GM12878 (cell line): ENCODE measurements around the gene TWIST1. TPM values are rescaled to one million over a fixed set of nuclear protein-coding genes. Genes with fewer than 3 reads are reported as not detected.

Source experiments
- ATAC-seq: fragments of 200-7000 bp; cut with Tn5 transposase; 3 replicates; pipeline ENCODE4 v1.9.1; 2020; ENCODE audit warnings: mild to moderate bottlenecking, moderate library complexity
- BruUV-seq: library from RNA; stranded (reverse); fragments of 400-500 nt; replicated peaks from 2 replicates; lab custom pipeline; 2021; lab: Mats Ljungman, UMichigan
- CTCF ChIA-PET: fragments of 300-600 bp; sonication (Branson Sonifier 250); formaldehyde crosslinking; extraction: SDS; loops from one replicate; lab custom pipeline; 2021; ENCODE audit warnings: inconsistent platforms; lab: Yijun Ruan, JAX
- POLR2A ChIA-PET: fragments of 350-600 bp; formaldehyde crosslinking; extraction: SDS; loops from one replicate; lab custom pipeline; 2021; ENCODE audit warnings: inconsistent platforms; lab: Charles Lee
- RAD21 ChIA-PET: fragments of 300-600 bp; sonication (Branson Sonifier 250); formaldehyde crosslinking; loops from one replicate; lab custom pipeline; 2023; ENCODE audit warnings: antibody characterized with exemption; ENCODE audit not compliant: unreplicated experiment; lab: Charles Lee
- SMC1A ChIA-PET: fragments of 300-600 bp; sonication (Branson Sonifier 250); formaldehyde crosslinking; loops from one replicate; lab custom pipeline; 2023; ENCODE audit not compliant: unreplicated experiment, uncharacterized antibody; lab: Charles Lee
- DNase-seq: peaks from one replicate; pipeline ENCODE4 v3.0.0-alpha.2; 2011; ENCODE audit warnings: low read depth, low spot score
- FAIRE-seq: peaks from 3 replicates; lab custom pipeline; 2011; peaks lifted over from hg19 to GRCh38; lab: Jason Lieb, UNC
- H2AFZ ChIP-seq: 2 replicates; pipeline ENCODE4 v1.6.0; 2011; ENCODE audit warnings: low read depth, low read length, control low read depth; ENCODE audit not compliant: control insufficient read depth
- H3K27ac ChIP-seq: 2 replicates; pipeline ENCODE4 v1.5.1; 2011; ENCODE audit warnings: control low read depth; ENCODE audit not compliant: control insufficient read depth, insufficient read depth
- H3K27me3 ChIP-seq, 2 experiments: replicated peaks in 1 of 2; 2 replicates each; pipeline versions ENCODE4 v1.6.0 to v1.6.1; 2011; ENCODE audit warnings: low read length in 1 of 2; ENCODE audit not compliant: control insufficient read depth in 2 of 2, insufficient read depth in 2 of 2
- H3K36me3 ChIP-seq, 2 experiments: 2 replicates each; pipeline ENCODE4 v1.5.1; 2011; ENCODE audit warnings: low read length in 1 of 2; ENCODE audit not compliant: control insufficient read depth in 2 of 2, insufficient read depth in 2 of 2
- H3K4me1 ChIP-seq: 2 replicates; pipeline ENCODE4 v1.6.1; 2011; ENCODE audit warnings: mild to moderate bottlenecking, low read length, moderate library complexity, mixed read lengths; ENCODE audit not compliant: control insufficient read depth, insufficient read depth
- H3K4me2 ChIP-seq: 2 replicates; pipeline ENCODE4 v1.6.0; 2011; ENCODE audit warnings: control low read depth; ENCODE audit not compliant: control insufficient read depth, insufficient read depth
- H3K4me3 ChIP-seq: fragments of 200-600 bp; sonication (generic); 2 replicates; pipeline ENCODE4 v1.5.1; 2016
- H3K79me2 ChIP-seq: 2 replicates; pipeline ENCODE4 v1.6.0; 2011; ENCODE audit warnings: low read length; ENCODE audit not compliant: control insufficient read depth, insufficient read depth
- H3K9ac ChIP-seq: 2 replicates; pipeline ENCODE4 v1.8.0; 2011; ENCODE audit warnings: low read length, control low read depth, mixed read lengths; ENCODE audit not compliant: control insufficient read depth, insufficient read depth
- H3K9me3 ChIP-seq: replicated peaks from 3 replicates; pipeline ENCODE4 v1.5.1; 2011; ENCODE audit warnings: mild to moderate bottlenecking, low read length; ENCODE audit not compliant: control insufficient read depth, insufficient read depth
- H4K20me1 ChIP-seq: 2 replicates; pipeline ENCODE4 v1.6.0; 2011; ENCODE audit not compliant: control insufficient read depth, insufficient read depth
- BCLAF1 ChIP-seq: fragments of 450-650 bp; IDR thresholded peaks from 2 replicates; pipeline ENCODE4 v1.6.1; 2017; ENCODE audit warnings: antibody characterized with exemption, mild to moderate bottlenecking, moderate library complexity
- CBX3 ChIP-seq: fragments of 200-600 bp; sonication (generic); IDR thresholded peaks from 2 replicates; pipeline ENCODE4 v1.6.1; 2016; ENCODE audit warnings: low read depth, borderline replicate concordance
- EP300 ChIP-seq, 2 experiments: fragments of 150-350 bp in 1 of 2; IDR thresholded peaks; 2 replicates each; pipeline ENCODE4 v1.6.1; 2011 to 2012; ENCODE audit warnings: low read depth in 2 of 2, low read length in 2 of 2, borderline replicate concordance in 1 of 2, improper control_type of control experiment in 1 of 2, inconsistent platforms in 1 of 2; ENCODE audit not compliant: control insufficient read depth in 1 of 2
- JUND ChIP-seq: IDR thresholded peaks from 2 replicates; pipeline ENCODE4 v1.6.1; 2012; ENCODE audit warnings: low read depth, mild to moderate bottlenecking, low read length, improper control_type of control experiment, moderate library complexity
- KLF5 ChIP-seq: fragments of 450-650 bp; IDR thresholded peaks from 2 replicates; pipeline ENCODE4 v1.6.1; 2014; ENCODE audit warnings: mild to moderate bottlenecking; ENCODE audit not compliant: partially characterized antibody
- MEF2B ChIP-seq: fragments of 450-650 bp; IDR thresholded peaks from 2 replicates; pipeline ENCODE4 v1.6.1; 2018; ENCODE audit warnings: mild to moderate bottlenecking, moderate library complexity; ENCODE audit not compliant: partially characterized antibody, poor library complexity, severe bottlenecking
- REST ChIP-seq: IDR thresholded peaks from 2 replicates; pipeline ENCODE4 v1.6.1; 2012; ENCODE audit warnings: mild to moderate bottlenecking, low read depth, low read length
- RUNX3 ChIP-seq: IDR thresholded peaks from 2 replicates; pipeline ENCODE4 v1.6.1; 2012; ENCODE audit warnings: low read length, inconsistent platforms
- ZNF592 ChIP-seq: fragments of 450-650 bp; IDR thresholded peaks from 2 replicates; pipeline ENCODE4 v1.6.1; 2017; ENCODE audit warnings: mild to moderate bottlenecking, moderate library complexity
- WGBS: methylation state at CpG from one replicate; pipeline ENCODE4 v1.1.6; 2016; ENCODE audit warnings: low lambda C conversion rate; ENCODE audit not compliant: insufficient replicate concordance, insufficient coverage; ENCODE audit errors: missing lambda C conversion rate; 5-methylcytosine and 5-hydroxymethylcytosine counted together
- in situ Hi-C: fragments of 300-500 bp; cut with MboI; formaldehyde crosslinking; loops from 9 replicates; pipeline ENCODE4 v1.14.3; 2018; ENCODE audit warnings: mixed read lengths
- intact Hi-C: fragments of 100-400 bp; cut with micrococcal nuclease; formaldehyde crosslinking; loops from one replicate; pipeline ENCODE4 v1.14.2; 2022; ENCODE audit not compliant: unreplicated experiment
- polyA plus RNA-seq, 11 experiments: library from polyadenylated mRNA; depleted of rRNA in 4 of 11; unstranded in 6 of 11; stranded (reverse) in 5 of 11; fragments of >200 nt; fragmentation: Nextera tagmentation in 4 of 11; fragmentation: Illumina TruSeq in 1 of 11; extraction: Ambion mirVana in 4 of 11; extraction: Trizol in 1 of 11; gene quantifications; 1 replicate in 1 of 11; 2 replicates in 10 of 11; pipeline versions ENCODE4 v1.2.1 to v1.2.3, GENCODE V29; 2011 to 2016; ENCODE audit warnings: inconsistent platforms in 2 of 11, missing spikeins in 2 of 11, low read depth in 1 of 11
- total RNA-seq, 4 experiments: library from RNA; depleted of rRNA in 3 of 4; stranded (reverse); fragments of >200 nt in 3 of 4; fragmentation: Illumina TruSeq in 1 of 4; extraction: Trizol in 1 of 4; gene quantifications; 2 replicates each; pipeline versions ENCODE4 v1.2.1 to v1.2.3, GENCODE V29; 2013 to 2021

Gene TWIST1
- total and polyA plus RNA-seq, 10 of the 15 experiments (the other 5 are each of a cell fraction or from before 2014, with no cell fraction given), result not detected

GRCh38 chr7:19146699-19147098 lies 29.3 kb upstream of the TWIST1 start:
- CTCF ChIA-PET, result no interaction called here
- Histone ChIP-seq H2AFZ (no peak overlapping the region), H3K4me1 (no peaks in the 10 kb centered on the region), H3K79me2 (no peaks in the 10 kb centered on the region)
- SMC1A ChIA-PET, result no interaction called here
- TF ChIP-seq MEF2B (no peak), RUNX3 (peak; percentile 18; the same call in 1 of the 2 replicates), CBX3 (no peak), ZNF592 (no peak), KLF5 (no peak), BCLAF1 (no peak), JUND (no peak), EP300 (IDR thresholded peaks at IDR 0.05; ENCODE audit: borderline replicate concordance in 1 of 2, control insufficient read depth in 1 of 2, low read depth in 2 of 2, low read length in 2 of 2) (no peak), REST (peak; percentile 78)
- TF ChIP-seq, all 136 proteins: peak for 2
- 0% methylated on average over 4 of the region's 4 CpGs for WGBS
- ChIA-PET RAD21 (no interaction called here), POLR2A (no interaction called here)
- FAIRE-seq (no peak), DNase-seq (no peak), ATAC-seq (no peak)
- Histone ChIP-seq H4K20me1 (no peaks in the 10 kb centered on the region), H3K27me3 (peaks cover 2 to 5% of the 10 kb centered on the region in 2 experiments; a peak in 3 of 4 replicates), H3K4me2 (no peak overlapping the region), H3K9me3 (no peaks in the 10 kb centered on the region), H3K4me3 (no peak overlapping the region), H3K36me3 (no peaks in the 10 kb centered on the region), H3K9ac (no peak overlapping the region), H3K27ac (no peak overlapping the region)
- in situ Hi-C loops (no loop called here), intact Hi-C loops (no loop called here)
- BruUV-seq, result no TSS peak
